GM18505 (cell line): Measurements from ENCODE around the gene COL1A2.

ENCODE experiments used
- ATAC-seq: cut with Tn5 transposase; IDR thresholded peaks from one replicate; pipeline ENCODE4 v1.9.1; 2021; ENCODE audit not compliant: unreplicated experiment
- POLR2A ChIP-seq: IDR thresholded peaks from 4 replicates; pipeline ENCODE4 v1.6.1; 2011; ENCODE audit warnings: borderline replicate concordance; ENCODE audit not compliant: insufficient read depth, insufficient read length; ENCODE audit errors: extremely low read depth

Gene COL1A2

DNA sequence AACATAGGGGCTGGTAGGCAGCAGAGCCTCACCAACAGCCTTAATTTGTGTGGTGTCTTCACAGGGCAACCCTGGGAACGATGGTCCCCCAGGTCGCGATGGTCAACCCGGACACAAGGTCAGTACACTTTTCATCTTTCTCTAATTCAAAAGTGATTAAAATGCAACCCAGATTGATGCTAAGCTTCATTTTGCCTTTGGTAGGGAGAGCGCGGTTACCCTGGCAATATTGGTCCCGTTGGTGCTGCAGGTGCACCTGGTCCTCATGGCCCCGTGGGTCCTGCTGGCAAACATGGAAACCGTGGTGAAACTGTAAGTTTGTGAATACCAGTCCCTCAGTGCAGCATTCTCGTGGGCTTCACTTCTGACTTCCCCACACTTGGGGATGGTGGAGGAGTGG lies 30.9 kb downstream of the COL1A2 start:
- no peak for ATAC-seq
- no peak for TF ChIP-seq POLR2A

DNA sequence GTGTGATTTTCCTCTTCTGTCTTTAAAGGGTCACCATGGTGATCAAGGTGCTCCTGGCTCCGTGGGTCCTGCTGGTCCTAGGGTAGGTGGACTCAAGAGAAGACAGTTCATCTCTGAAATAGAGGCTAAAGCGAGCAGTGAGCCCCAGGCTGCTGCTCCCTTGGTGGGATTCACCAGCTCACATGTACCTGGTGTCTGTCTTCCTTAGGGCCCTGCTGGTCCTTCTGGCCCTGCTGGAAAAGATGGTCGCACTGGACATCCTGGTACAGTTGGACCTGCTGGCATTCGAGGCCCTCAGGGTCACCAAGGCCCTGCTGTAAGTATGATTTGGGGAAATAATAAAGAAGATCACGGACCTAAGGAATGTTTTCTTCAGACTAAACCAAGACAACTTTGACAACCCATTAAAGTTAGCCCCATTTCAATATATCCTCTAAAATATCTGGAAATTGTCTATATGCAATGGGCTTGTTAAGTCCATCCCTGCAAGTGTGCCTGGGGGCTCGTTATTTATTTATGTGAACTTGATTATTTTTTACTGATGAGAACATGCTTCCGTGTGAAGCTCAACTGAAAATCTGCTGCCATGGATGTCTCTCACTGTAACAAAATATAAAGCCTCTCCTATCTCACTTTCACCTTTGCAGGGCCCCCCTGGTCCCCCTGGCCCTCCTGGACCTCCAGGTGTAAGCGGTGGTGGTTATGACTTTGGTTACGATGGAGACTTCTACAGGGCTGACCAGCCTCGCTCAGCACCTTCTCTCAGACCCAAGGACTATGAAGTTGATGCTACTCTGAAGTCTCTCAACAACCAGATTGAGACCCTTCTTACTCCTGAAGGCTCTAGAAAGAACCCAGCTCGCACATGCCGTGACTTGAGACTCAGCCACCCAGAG lies 32.5 kb downstream of the COL1A2 start:
- ATAC-seq = no peak
- TF ChIP-seq POLR2A = no peak

DNA sequence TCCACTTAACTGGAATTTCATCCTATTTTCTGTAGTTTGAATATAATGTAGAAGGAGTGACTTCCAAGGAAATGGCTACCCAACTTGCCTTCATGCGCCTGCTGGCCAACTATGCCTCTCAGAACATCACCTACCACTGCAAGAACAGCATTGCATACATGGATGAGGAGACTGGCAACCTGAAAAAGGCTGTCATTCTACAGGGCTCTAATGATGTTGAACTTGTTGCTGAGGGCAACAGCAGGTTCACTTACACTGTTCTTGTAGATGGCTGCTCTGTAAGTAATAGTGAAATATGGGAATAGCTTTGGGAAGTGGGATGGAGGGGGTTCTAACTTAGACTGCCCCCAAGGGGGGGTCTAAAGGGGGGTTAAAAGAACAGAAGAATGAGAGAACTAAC lies 34.5 kb downstream of the COL1A2 start:
- TF ChIP-seq POLR2A = no peak
- ATAC-seq = no peak

DNA sequence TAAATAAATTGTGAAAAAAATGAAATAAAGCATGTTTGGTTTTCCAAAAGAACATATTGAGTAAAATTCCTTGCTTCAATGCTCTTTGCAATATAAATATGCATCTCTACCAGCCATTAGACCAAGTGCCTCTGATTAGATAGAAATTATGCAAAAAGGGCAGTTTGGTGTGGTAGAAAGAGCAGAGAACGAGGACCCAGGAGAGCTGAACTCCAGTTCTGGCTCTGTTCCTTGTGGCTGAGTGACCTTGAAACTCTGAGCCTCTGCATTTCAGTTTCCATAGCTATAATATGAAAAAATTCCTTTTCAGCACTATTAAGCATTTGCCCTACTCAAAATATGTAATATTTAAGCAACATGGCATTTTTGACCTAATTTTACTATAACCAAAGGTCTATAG lies 36.5 kb downstream of the COL1A2 start:
- TF ChIP-seq POLR2A = no peak
- no peak for ATAC-seq

- no peak for ATAC-seq
- no peak for TF ChIP-seq POLR2A
Observed at GRCh38 chr7:94431619-94432280, 37.1 kb downstream of the COL1A2 start.

DNA sequence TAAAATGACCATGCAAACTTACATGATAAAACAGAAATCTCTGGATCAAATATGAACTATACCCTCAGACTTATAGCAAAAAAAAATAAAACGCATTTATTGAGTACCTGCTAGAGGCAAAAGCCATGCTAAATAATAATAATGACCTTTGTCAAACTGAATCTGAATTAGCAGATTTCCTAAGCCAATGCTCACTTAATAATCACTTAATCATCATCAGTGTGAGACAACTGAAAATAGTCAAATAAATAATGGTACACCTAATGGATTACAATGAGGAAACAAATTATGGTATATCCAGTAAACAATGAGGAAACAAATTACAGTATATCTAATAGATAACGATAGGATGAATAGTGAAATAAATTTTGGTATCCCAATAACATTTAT lies 37.6 kb downstream of the COL1A2 start:
- no peak for TF ChIP-seq POLR2A
- no peak for ATAC-seq

- TF ChIP-seq POLR2A = no peak
- no peak for ATAC-seq
Observed at GRCh38 chr7:94432817-94433216, 38.1 kb downstream of the COL1A2 start.

DNA sequence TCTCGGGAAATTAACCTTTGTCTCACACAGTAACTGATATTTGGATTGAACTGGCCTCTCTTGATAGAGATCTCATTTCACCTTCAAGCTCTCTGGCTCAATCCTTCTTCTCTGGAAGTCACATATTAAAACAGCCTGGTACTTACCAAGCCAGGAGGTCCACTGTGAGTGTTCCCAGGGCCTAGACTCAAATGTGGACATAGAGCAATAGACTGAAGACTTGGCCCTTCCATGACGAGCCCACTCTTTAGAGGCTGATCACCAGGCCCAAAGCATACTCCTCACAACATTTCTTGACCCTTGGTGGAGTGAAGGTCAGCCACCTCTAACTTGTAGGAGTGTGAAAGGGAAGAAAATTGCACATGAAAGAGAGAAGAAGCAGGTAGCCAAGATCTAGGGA lies 38.5 kb downstream of the COL1A2 start:
- ATAC-seq = no peak

GRCh38 chr7:94434042-94434441 lies 39.3 kb downstream of the COL1A2 start:
- TF ChIP-seq POLR2A = no peak

More for the DNA sequence above, 38.5 kb downstream of the COL1A2 start:
- TF ChIP-seq POLR2A = no peak

DNA sequence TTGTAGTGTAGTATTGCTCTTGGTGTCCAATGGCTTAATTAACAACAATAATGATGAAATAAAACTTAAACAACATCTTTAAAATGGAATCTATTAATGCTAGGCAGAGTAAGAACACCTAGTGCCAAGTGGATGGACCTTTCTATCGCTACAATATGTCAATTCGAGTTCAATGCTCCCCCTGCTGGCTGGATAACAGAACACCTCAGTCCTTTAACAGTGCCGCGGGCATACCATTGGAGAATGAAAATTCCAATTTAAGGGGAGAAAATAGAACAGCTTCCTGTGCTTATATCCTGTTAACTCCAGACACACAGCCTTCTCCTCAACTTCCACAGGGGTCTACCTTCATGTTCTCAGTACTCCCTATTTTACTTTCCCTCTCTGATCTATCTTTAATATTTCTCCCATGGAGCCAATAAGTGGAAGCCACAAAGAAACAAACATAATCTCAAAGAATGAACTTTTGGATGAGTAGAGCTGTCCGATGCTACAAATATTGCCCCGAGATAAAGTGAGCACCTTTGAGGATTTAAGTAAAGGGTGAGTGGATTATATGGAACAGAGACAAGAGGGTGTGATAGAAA lies 41.4 kb downstream of the COL1A2 start:
- TF ChIP-seq POLR2A = no peak
- ATAC-seq = peak; percentile 97

More at GRCh38 chr7:94434042-94434441, 39.3 kb downstream of the COL1A2 start:
- ATAC-seq = no peak

- no peak for ATAC-seq
- no peak for TF ChIP-seq POLR2A
Observed at GRCh38 chr7:94436700-94437099, 42.0 kb downstream of the COL1A2 start.

GRCh38 chr7:94439893-94440381 lies 45.2 kb downstream of the COL1A2 start:
- TF ChIP-seq POLR2A = no peak
- ATAC-seq = no peak

- no peak for TF ChIP-seq POLR2A
Observed at GRCh38 chr7:94440451-94441039, 45.9 kb downstream of the COL1A2 start.

More at GRCh38 chr7:94440451-94441039, 45.9 kb downstream of the COL1A2 start:
- ATAC-seq = no peak
